Uterus (tissue), 2 donors: ENCODE data around the gene FGD6.

Experiments
- CTCF ChIP-seq, 4 experiments: fragments of 200-600 bp in 2 of 4; fragments of 450-650 bp in 2 of 4; sonication (generic) in 2 of 4; IDR thresholded peaks; one replicate each; pipeline ENCODE4 v1.5.1; 2016 to 2019; ENCODE audit warnings: antibody characterized with exemption in 4 of 4, mild to moderate bottlenecking in 2 of 4, moderate library complexity in 1 of 4
- POLR2A ChIP-seq, 2 donors: fragments of 450-650 bp; IDR thresholded peaks; one replicate each; pipeline ENCODE4 v1.6.1; 2016; ENCODE audit warnings: antibody characterized with exemption in 2 of 2, mild to moderate bottlenecking in 1 of 2, moderate library complexity in 1 of 2

GRCh38 chr12:95241761-95242506 lies 24.7 kb upstream of the FGD6 start:
- TF ChIP-seq CTCF (IDR thresholded peaks at IDR 0.05): no peak
- no peak for TF ChIP-seq POLR2A (IDR thresholded peaks at IDR 0.05)
